NOMO-1 treated with dmso at 0.1 percent for 144 hours (cell line): ENCODE results near the gene RNF149.

Experiments
- DNase-seq: peaks from one replicate; lab custom pipeline; 2025; ENCODE audit not compliant: unreplicated experiment; lab: John Stamatoyannopoulos, UW

RNF149 gene

GRCh38 chr2:101296371-101296770, 12.1 kb downstream of the RNF149 start:
- DNase-seq: no peak

- DNase-seq: no peak
Observed at GRCh38 chr2:101295895-101296294, 12.6 kb downstream of the RNF149 start.

- no peak for DNase-seq
Observed at GRCh38 chr2:101294861-101295260, 13.6 kb downstream of the RNF149 start.

- DNase-seq: no peak
Observed at GRCh38 chr2:101293544-101293943, 15.0 kb downstream of the RNF149 start.

- no peak for DNase-seq
Observed at GRCh38 chr2:101291973-101292372, 16.5 kb downstream of the RNF149 start.

GRCh38 chr2:101290711-101291110, 17.8 kb downstream of the RNF149 start:
- no peak for DNase-seq

GRCh38 chr2:101287303-101287702, 21.2 kb downstream of the RNF149 start:
- DNase-seq: no peak

GRCh38 chr2:101286684-101287083, 21.8 kb downstream of the RNF149 start:
- no peak for DNase-seq

- DNase-seq: no peak
Observed at GRCh38 chr2:101282980-101283379, 25.5 kb downstream of the RNF149 start.

- no peak for DNase-seq
Observed at GRCh38 chr2:101281482-101281881, 27.0 kb downstream of the RNF149 start.

GRCh38 chr2:101278925-101279324, 29.6 kb downstream of the RNF149 start:
- DNase-seq: no peak

GRCh38 chr2:101277111-101277510, 31.4 kb downstream of the RNF149 start:
- no peak for DNase-seq

- no peak for DNase-seq
Observed at GRCh38 chr2:101274142-101274541, 34.4 kb downstream of the RNF149 start.

- DNase-seq: no peak
Observed at GRCh38 chr2:101273056-101273455, 35.4 kb downstream of the RNF149 start.

- DNase-seq: no peak
Observed at GRCh38 chr2:101272045-101272784, 36.3 kb downstream of the RNF149 start.

- DNase-seq: no peak
Observed at GRCh38 chr2:101270700-101271259, 37.7 kb downstream of the RNF149 start.

- no peak for DNase-seq
Observed at GRCh38 chr2:101267671-101268656, 40.5 kb downstream of the RNF149 start.

GRCh38 chr2:101265893-101266499, 42.5 kb downstream of the RNF149 start:
- no peak for DNase-seq

GRCh38 chr2:101264360-101264939, 44.1 kb downstream of the RNF149 start:
- no peak for DNase-seq

- no peak for DNase-seq
Observed at GRCh38 chr2:101263377-101263800, 45.1 kb downstream of the RNF149 start.

GRCh38 chr2:101262142-101262541, 46.4 kb downstream of the RNF149 start:
- DNase-seq: no peak
